Measurements from ENCODE around the gene DUSP1. TPM values are rescaled to one million over a fixed set of nuclear protein-coding genes. Genes with fewer than 3 reads are reported as not detected.
"Not testable (repeated sequence)": the region's sequence is repeated elsewhere in the genome, so short reads cannot be mapped to it uniquely, and the experiment has no call there.

The DUSP1 gene
- total RNA-seq, 1 donor from 2014 or later, result 227 TPM

GRCh38 chr5:172790496-172790889, 19.5 kb upstream of the DUSP1 start:
- DNase-seq (ENCODE audit: low read depth), result no peak
- Histone ChIP-seq H3K27me3 (ENCODE audit: control insufficient read depth, insufficient read depth, low read length) (no peaks in the 10 kb centered on the region), H3K4me3 (ENCODE audit: low read depth, low read length) (no peak overlapping the region), H3K36me3 (ENCODE audit: control insufficient read depth, insufficient read depth, low read length) (no peaks in the 10 kb centered on the region)
- TF ChIP-seq, protein P1, sequence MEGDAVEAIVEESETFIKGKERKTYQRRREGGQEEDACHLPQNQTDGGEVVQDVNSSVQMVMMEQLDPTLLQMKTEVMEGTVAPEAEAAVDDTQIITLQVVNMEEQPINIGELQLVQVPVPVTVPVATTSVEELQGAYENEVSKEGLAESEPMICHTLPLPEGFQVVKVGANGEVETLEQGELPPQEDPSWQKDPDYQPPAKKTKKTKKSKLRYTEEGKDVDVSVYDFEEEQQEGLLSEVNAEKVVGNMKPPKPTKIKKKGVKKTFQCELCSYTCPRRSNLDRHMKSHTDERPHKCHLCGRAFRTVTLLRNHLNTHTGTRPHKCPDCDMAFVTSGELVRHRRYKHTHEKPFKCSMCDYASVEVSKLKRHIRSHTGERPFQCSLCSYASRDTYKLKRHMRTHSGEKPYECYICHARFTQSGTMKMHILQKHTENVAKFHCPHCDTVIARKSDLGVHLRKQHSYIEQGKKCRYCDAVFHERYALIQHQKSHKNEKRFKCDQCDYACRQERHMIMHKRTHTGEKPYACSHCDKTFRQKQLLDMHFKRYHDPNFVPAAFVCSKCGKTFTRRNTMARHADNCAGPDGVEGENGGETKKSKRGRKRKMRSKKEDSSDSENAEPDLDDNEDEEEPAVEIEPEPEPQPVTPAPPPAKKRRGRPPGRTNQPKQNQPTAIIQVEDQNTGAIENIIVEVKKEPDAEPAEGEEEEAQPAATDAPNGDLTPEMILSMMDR (IDR thresholded peaks at IDR 0.05; ENCODE audit: insufficient read depth, low read length, poor library complexity, severe bottlenecking), result no peak

- Histone ChIP-seq H3K27me3 (ENCODE audit: control insufficient read depth, insufficient read depth, low read length) (no peaks in the 10 kb centered on the region), H3K36me3 (ENCODE audit: control insufficient read depth, insufficient read depth, low read length) (no peaks in the 10 kb centered on the region), H3K4me3 (ENCODE audit: low read depth, low read length) (no peak overlapping the region)
- DNase-seq (ENCODE audit: low read depth), result no peak
- TF ChIP-seq, protein P1 (IDR thresholded peaks at IDR 0.05; ENCODE audit: insufficient read depth, low read length, poor library complexity, severe bottlenecking), result no peak
These were observed 18.9 kb upstream of the DUSP1 start for GRCh38 chr5:172789687-172790495.

GRCh38 chr5:172788771-172789686, 18.0 kb upstream of the DUSP1 start:
- Histone ChIP-seq H3K4me3 (ENCODE audit: low read depth, low read length) (no peak overlapping the region), H3K27me3 (ENCODE audit: control insufficient read depth, insufficient read depth, low read length) (no peaks in the 10 kb centered on the region), H3K36me3 (ENCODE audit: control insufficient read depth, insufficient read depth, low read length) (no peaks in the 10 kb centered on the region)
- TF ChIP-seq, protein P1 (IDR thresholded peaks at IDR 0.05; ENCODE audit: insufficient read depth, low read length, poor library complexity, severe bottlenecking), result no peak
- no peak for DNase-seq (ENCODE audit: low read depth)

DNA sequence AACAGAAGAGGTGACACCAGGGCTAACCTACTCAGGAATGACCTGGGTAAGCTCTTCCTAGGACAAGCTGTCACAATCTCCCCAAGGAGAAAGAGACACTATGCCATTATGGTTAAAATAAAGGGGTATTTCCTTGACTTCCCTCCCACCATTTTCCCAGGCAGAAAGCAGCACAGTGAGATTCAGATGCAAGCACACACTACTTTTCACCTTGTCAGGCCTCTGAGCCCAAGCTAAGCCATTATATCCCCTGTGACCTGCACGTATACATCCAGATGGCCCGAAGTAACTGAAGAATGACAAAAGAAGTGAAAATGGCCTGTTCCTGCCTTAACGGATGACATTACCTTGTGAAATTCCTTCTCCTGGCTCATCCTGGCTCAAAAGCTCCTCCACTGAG, 16.5 kb upstream of the DUSP1 start:
- not testable (repeated sequence) for H3K27me3 ChIP-seq (ENCODE audit: control insufficient read depth, insufficient read depth, low read length); DNase-seq (ENCODE audit: low read depth); H3K36me3 ChIP-seq (ENCODE audit: control insufficient read depth, insufficient read depth, low read length); H3K4me3 ChIP-seq (ENCODE audit: low read depth, low read length)

GRCh38 chr5:172786736-172787462, 15.9 kb upstream of the DUSP1 start:
- no peaks in the 10 kb centered on the region for H3K36me3 ChIP-seq (ENCODE audit: control insufficient read depth, insufficient read depth, low read length)
- TF ChIP-seq, protein P1 (IDR thresholded peaks at IDR 0.05; ENCODE audit: insufficient read depth, low read length, poor library complexity, severe bottlenecking), result no peak
- no peaks in the 10 kb centered on the region for H3K27me3 ChIP-seq (ENCODE audit: control insufficient read depth, insufficient read depth, low read length)
- DNase-seq (ENCODE audit: low read depth), result no peak
- no peak overlapping the region for H3K4me3 ChIP-seq (ENCODE audit: low read depth, low read length)
